NCI-H1092 treated with DMSO at 0.1 percent for 48 hours (cell line): Measurements from ENCODE around the gene LYVE1.

ENCODE experiments used
- DNase-seq: peaks from one replicate; lab custom pipeline; 2025; lab: John Stamatoyannopoulos, UW

The LYVE1 gene

DNA sequence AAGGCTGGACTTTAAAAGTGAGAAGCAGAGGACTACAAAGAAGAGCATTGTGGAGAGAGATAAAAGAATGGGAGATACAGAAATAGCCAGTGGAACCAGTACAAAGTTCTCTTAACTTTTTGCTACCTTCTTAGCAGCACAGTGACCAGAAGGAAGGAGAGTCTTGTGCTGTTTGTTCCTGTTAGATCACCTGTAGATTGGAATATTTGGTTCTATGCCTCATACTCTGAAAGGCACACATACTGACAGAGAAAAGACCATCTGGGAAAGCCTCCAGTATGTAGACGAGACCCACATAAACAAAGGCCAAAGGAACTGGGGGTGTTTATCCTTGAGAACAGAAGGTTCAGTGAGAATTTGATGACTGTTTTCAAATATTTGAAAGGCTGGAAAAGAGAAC is 46.2 kb downstream of the LYVE1 start:
- DNase-seq, result no peak

DNA sequence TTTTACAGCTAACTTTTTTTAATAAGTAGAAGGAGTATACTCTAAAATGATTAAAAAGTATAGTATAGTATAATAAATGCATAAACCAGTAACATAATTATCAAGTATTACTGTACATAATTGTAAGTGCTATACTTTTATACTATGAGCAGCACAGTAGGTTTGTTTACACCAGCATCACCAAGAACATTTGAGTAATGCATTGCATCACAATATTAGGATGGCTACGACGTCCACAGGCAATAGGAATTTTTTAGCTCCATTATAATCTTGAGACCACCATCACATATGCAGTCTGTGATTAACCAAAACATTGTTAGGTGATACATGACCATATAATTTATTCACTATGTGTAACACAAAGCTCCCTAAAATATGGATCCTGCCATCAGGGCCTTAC is 47.9 kb downstream of the LYVE1 start:
- no peak for DNase-seq

DNA sequence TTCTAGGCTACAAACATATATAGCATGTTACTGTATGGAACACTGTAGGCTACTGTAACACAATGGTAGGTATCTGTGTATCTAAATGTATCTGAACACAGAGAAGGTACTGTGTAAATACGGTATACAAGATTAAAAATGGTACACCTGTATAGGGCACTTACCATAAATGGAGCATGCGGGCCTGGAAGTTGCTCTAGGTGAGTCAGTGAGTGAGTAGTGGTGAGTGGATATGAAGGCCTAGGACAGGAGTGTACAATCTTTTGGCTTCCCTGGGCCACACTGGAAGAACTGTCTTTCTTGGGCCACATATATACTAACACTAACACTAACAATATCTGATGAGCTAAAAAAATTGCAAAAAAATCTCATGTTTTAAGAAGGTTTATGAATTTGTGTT is 48.8 kb downstream of the LYVE1 start:
- DNase-seq, result no peak

DNA sequence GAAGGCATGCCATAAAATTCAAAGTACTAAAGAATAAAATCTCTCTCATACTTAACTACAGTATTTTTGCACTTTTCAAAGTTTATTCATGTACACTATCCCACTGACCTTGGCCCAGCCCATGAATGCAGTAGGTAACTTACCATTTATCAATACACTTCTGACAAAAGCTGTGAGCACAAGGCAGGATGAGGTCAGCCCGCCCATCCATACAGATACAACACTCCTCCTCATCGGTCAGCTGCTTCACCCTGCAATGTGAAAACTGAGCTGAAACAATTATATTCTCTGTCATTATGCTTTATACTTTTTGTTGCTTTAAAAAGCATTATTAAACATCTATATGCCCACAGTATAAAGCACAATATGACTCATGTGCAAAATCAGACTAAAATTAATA is 49.6 kb downstream of the LYVE1 start:
- DNase-seq, result no peak

DNA sequence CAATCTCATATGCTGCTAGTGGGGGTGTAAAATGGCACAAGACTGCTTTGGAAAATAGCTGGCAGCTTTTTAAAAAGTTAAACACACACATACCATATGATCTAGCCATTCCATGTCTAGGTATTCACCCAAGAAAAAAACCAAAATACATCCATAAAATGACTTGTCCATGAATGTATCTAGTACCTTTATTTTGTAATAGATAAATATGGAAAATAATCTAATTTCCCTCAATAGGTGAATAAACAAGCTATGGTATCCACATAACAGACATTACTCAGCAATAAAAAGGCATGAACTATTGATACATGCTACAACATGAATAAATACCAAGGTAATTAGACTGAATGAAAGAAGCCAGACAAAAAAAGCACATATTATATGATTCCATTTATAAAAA is 50.3 kb downstream of the LYVE1 start:
- no peak for DNase-seq

DNA sequence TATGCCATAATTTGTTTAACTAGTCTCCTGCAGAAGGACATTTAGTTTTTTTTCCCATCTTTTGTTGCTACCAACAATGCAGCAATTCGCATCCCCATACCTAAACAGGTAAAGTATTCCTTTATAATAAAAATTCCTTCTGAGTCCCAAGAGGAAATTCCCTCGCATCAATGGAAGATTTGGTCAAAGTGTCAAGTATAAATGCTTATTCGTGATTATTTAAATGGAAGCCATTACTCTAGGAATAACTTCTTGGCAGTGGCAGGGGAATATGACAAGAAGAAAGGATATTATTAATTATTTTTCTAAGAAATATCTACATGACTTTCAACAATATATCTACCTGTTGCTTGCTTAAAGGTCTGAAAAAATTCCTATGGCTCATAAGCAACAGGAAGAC is 53.0 kb downstream of the LYVE1 start:
- no peak for DNase-seq

DNA sequence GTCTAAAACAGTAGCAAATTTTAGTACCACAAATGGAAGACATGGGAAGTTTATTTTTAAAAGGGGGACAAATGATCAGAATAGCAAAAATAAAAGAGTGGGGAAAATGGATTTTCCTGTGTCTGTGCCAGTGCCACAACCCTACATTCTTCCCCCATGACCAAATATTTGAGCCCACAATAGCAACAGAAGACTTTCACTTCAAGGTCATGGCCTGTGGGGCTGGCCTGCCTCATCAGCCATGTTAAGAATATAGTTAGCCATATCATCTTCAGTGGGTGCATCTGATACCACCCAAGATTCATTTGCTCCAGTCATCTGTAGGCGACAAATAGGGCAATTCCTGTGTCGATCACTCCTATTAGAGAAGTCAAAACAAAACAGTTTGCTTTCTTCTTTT is 53.8 kb downstream of the LYVE1 start:
- DNase-seq, result no peak

DNA sequence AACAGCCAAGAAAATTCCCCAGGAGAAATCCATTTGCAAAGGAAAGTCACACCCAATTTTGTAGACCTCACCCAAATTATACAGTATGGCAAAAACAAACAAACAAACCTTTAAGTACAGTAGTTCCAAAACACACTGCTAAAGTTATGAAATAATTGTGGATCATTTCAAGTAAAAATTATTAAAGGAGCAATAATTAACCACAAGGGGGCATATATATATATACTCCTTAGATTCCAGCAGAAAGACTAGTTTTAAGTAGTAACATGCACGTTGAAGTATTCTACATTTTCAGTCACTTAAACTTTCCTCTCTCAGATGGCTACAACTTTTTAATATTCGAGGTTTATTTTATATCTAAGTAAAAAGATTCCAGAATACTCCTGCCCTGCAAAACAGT is 54.3 kb downstream of the LYVE1 start:
- no peak for DNase-seq

DNA sequence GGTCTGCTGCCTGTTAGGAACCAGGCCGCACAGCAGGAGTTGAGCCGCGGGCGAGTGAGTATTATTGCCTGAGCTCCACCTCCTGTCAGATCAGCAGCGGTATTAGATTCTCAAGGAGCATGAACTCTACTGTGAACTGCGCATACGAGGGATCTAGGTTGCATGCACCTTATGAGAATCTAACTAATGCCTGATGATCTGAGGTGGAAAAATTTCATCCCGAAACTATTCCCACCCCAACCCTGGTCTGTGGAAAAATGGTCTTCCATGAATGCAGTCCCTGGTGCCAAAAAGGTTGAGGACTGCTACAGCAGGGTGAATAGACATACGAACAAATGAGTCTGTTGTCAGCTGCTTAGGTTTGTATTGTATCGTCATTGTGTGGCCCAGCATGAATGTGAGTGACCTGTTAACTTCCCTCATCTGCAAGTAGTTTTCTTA is 57.3 kb downstream of the LYVE1 start:
- no peak for DNase-seq
